HG03565 (cell line): ENCODE data around the gene MIR17HG.

Source experiments
- ATAC-seq: cut with Tn5 transposase; IDR thresholded peaks from one replicate; pipeline ENCODE4 v1.9.1; 2021; ENCODE audit warnings: mild to moderate bottlenecking, moderate library complexity; ENCODE audit not compliant: unreplicated experiment

MIR17HG gene

DNA sequence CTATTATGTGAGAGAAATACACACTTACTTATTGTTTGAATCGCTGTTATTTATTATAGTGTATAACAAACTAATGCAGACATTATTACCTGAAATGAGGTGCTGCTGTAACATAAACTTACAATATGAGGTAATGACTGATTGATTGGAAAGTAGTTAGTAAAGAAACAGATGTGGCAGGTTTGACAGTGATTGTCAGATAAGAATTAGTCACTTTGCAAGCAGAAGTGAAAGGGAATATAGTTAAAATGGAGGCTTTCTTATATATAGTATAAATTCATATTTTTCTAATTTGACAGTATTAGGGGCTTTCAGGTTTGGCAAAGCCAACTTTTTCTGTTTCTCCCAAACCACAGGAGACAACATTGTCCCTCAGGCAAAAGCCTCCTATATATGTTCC is 20.6 kb downstream of the MIR17HG start:
- no peak for ATAC-seq

DNA sequence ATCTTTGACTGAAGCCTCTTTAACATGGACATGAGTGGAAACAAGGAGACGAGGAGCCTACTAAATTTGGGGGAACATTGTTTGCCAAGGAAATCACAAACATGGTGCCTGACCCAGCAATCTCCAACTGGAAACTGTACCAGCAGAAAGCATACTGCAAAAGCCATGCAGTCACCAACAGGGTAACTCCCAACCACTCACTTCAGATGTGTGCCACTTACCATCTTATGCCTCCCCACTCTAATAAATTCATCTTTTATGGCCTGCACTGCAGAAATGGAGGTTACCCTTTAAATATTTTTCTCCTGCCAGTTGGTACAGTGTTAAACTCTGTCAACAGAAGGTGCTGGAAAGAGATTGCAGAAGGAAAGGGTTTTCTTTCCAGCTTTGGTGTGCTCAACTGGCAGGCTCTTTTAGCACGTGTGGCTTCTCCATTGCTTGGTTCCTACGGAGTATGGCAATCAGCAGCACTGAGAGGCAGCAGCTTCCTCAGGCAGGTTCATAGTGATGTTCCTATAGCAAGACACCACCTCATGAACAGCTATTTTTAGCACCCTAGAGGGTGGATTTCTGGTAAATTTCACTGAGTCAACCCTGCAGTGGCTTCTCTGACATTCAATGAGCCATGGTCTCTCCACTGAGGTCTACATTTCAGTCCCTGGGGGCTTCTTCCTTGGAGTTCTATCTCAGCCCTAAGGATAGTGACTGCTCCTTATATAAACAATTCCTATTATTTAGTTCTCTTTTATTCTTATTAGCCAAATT is 21.4 kb downstream of the MIR17HG start:
- ATAC-seq, result no peak

DNA sequence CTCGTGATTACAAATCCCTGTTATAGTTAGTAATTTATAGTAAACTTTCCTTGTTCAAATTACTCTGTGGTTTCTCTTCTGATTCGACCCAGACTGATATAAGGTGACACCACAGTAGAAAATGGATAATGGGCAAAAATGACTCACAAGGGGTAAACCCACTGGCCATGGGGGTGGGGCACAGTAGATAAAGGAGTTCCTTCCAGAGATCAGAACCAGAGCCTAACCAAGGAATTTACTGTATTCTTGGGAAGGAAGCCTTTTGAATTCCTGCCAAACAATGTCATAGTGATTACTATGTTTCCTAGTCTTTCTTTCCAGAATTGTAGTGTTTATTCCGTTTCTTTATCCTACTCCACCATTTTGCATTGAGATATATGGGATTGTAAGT is 21.9 kb downstream of the MIR17HG start:
- ATAC-seq, result no peak

DNA sequence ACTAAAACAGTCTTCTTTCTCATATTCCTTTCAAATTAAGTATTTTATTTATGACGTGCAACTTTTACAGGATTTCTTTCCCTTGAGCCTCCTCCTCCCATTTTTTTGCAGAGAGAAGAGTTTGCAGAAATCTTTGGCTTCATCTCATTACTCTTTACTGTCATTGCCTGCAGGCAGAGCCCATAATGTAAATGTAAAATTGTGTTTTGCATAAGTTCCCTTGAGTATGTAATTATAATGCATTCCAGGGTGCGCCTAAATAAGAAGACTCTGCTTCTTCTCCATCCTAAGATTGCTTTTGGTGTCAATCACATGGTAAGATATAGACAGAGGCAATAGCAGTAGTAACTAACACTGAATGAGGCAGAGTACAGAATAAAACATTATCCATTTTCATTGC is 23.0 kb downstream of the MIR17HG start:
- ATAC-seq, result no peak

DNA sequence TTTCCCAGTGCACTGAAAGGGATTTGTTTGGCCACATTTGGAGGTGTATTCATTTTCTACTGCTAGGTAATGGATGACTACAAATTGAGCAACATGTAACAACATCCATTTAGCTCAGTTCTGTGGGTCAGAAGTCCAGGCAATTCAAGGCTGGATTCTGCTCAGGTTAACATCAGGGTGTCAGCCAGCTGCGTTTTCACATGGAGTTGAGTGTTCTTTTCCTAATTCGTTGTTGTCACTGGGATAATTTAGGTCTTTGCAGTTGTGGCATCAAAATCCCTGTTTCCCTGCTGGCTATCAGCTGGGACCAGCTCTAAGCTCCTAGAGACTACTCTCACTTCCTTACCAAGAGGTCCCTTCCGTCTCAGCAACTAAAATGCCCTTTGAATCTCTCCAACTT is 25.4 kb downstream of the MIR17HG start:
- ATAC-seq, result no peak

DNA sequence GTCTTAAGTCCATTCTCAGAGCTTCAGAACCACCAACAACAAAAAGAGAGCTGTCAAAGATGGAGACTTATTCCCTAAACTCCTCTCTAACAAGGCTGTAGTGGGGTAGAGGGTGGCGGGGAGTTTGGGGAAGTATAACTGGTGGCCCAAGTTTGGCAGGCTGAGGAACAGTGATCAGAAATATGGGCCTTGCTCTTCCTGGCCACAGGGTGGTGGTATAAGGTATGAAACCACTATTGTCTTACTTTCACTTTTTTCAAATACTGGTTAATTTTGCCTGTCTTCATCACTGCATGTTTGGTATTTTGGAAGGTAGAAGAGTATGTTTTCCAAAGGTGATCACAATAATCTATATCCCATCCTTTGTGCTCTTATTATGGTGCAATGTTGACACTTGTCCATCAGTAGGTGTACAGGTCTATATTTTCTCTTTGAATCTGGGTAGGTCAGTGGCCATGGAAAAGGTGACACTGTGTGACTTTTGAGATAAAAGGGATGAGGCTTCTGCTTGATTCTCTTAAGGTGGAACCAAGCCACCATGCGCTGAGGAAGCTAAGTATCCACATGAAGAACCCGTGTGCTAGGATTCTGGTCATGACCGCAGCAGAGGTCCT is 27.7 kb downstream of the MIR17HG start:
- ATAC-seq, result peak; percentile 95

DNA sequence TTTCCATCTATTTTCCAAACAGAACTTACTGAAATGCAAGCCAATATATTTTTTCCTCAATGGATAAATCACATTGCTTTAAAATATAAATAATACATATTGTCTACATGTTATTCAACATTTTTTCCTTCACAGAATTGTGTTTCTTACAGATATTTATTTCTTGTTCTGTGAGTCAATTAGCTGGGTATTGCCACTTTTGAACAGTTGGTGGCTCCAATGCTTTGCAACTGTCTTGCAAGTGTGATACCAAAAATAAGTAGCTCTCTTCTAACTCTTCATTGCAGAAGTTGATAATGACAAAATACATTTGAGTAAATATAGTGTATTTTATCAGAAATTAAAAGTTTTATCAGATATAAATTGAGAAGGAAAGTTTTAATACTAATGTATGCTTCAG is 33.9 kb downstream of the MIR17HG start:
- no peak for ATAC-seq

DNA sequence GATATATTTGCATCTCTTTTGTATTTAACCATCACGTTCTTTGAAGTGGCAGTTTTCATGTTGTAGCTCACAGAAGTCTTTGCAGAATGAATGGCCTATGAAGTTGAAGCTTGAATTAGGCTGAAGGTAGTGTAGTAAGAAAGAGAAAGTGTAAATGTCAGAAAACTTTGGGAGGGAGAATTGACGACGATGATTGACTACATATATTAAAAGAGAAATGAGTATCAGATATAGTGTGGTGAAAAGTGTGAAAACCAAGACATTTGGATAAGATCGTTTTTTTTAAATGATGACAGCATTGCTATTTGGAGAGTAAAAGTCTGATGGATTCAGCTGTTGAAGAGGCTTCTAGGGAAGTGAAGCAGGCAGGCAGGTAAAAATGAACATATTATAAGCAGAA is 36.3 kb downstream of the MIR17HG start:
- ATAC-seq, result no peak

DNA sequence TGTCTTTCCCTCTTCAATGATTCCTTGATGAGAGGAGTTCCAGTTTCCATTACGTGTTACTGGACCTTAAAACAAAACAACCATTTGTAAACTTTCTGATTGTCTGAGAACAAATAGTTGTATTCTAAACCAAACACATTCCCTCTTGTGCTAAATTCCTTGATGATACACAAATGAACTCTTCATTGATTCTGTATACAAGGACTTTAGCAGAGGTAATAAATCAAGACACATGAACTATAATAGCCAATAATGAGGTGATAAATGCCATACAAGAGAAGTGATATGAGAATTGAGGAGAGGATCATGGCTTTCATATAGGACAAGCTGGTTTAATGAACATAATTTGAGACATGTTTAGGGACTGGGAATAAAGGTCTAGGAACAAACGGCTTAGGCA is 37.4 kb downstream of the MIR17HG start:
- no peak for ATAC-seq

DNA sequence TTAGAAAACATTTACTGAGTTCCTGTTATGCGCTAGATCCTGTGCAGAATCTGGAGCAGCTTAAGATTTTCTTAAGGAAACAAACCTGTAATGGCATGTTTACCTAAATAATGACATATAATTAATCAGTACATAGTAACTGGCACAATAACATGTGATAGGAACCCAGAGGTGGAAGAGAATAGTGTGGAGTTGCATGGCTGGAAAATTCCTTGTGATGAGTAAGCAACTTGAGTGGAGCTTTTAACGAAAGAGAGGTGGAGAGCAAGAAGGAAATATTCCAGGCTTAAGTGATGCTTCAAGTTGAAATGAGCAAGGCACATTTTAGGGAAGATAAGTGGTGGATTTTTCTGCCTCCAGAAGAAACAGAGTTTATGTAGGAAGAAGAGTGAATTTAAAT is 41.7 kb downstream of the MIR17HG start:
- ATAC-seq, result no peak

DNA sequence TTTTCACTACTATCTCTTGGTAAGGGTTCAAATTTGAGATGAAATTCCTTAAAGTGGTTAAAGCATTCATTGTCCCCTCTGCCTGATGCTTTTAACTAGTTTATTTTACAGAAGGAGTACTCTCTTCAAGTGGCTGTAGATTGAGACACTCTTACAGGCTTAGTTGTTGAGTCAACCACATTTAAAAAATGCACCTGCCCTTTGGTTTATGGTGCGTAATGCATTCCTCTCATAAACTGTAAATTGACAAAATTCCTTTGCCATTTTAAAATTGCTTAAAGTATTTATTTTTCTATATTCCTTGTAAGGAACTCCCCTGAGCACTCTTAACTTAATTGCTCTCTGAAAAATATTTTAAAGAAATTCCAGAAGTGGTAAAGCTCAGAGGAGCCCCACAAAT is 50.1 kb downstream of the MIR17HG start:
- ATAC-seq, result no peak

DNA sequence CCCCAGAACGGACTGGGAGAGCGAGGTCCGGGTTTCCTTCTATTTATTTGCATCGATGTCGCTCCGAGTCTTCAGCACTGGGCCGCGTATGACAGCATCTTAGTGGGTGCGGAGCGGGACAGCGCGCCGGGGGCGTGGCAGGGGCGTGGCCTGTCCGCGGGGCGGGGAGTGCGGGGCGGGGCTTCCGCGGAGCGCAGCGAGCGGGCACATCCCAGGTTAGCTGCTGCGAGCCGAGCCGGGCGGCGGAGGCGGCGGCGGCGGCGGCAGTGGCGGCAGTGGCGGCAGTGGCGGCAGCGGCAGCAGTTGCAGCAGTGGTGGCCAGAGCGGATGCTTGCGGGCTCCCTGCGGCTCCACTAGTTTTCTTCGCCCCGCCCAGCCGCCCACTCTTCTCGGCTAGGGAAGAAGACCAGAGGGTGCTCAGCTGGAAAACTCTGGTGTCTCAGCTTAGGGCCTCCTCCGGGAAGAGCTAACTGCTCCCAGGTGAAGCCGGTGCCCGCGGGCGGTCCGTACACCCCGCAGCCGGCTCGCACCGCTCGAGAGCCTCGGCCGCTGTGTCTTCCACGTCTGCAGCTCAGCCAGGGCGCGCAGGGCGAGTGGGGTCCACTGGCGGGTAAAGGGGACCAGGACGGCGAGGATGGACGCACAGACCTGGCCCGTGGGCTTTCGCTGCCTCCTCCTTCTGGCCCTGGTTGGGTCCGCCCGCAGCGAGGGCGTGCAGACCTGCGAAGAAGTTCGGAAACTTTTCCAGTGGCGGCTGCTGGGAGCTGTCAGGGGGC is 51.1 kb downstream of the MIR17HG start, which contains the start of gene GPC5:
GPC5 (plus strand) TSS at position 209 of the 776 bp plus-strand sequence.
- peak; percentile 93 for ATAC-seq

DNA sequence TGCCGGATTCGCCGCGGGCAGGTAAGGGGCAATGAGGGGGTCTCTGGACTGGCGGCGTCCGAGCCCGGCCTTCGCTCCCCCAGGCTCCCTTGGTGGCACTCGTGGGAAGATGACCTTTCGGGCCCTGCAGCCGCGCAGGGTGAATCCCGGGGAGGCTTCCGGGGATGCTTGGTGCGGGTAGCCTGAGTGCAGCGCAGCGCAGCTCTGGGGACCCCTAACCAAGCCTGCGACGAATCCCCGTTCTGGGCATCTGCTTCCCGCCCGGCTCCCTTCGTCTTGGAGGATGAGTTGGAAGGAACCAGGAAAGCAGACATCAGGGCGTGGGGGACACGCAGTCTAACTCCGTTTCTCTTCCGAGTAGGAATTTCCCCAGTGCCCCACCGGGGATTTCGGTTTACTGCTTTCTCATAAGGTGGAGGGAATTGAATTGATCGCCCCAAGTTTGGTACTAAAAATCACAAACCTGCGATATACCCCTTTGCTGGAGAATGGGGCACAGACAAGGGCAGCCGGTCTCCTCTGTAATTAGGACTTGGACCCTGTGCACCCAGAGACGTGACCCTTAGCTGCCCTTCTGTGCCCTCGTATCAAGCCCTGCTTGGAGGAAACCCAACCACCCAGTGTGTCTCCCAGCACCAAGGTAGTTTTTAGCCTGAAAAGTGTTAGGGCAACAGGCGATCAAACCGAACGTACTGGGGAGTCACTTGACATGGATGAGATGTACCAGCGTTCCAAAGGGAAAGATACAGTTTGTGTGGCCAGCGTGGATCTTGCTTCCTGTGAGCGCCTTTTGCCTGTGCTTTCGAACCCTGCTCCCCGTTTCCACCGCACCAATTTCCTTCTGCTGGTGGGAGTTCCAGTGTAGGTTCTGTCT is 51.9 kb downstream of the MIR17HG start:
- no peak for ATAC-seq

DNA sequence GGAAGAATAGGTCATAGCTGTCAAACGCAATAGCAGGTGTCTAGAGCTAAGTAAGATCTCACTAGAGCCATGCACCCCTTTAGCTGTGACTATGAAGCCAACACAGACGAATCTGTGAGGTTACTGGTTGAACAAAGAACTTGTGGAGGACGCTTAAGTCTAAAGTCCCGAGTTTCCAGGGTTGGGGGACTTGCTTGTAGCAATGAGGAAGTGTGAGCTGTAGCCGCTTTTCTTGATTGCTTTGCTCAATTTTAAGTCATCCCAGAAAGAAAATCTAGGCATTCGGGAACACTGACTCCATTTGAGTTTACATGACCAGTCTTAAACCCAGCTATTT is 52.5 kb downstream of the MIR17HG start:
- no peak for ATAC-seq

DNA sequence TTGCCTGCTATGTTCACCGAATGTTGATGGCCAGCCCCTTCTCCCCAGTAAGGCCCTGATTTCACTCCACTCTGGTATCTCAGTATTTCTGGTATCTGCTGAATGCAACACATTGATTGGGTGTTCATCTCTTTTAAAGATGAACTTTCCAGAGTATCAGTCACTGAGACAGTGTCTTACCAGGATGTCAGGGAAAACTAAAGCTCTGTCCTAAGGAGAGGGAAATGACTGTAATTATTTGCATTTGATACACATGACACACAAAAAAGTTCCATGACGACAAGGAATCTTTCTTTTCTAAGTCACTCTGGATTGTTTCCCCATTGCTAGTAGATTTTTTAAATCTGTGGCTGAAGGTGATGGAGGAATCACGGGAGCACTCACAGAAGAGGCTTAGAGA is 53.2 kb downstream of the MIR17HG start:
- no peak for ATAC-seq

DNA sequence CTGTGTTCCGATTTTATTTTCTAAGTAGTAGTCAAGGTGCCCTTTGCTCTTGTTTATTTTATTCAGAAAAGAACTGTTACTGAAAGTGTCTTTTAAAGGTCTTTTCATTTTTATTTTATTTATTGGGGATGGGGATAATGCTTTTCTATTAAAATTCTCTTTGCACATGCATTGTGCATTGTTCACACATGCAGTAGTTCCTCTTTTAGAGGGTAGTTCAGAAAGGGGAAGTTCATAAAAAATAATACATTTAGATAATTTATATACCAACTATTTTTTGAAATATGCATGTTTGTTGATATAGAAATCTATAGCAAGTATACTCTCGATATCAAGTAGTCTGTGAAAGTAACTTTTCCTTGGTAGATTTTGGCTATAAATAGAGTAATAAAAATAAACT is 54.4 kb downstream of the MIR17HG start:
- no peak for ATAC-seq
